Ascending aorta (tissue), 2 donors: ENCODE measurements around the gene GPR89B. TPM values are rescaled to one million over a fixed set of nuclear protein-coding genes. Genes with fewer than 3 reads are reported as not detected.
"Not testable (repeated sequence)": the region's sequence is repeated elsewhere in the genome, so short reads cannot be mapped to it uniquely, and the experiment has no call there.

Source experiments
- DNase-seq, 2 donors: peaks; one replicate each; pipeline ENCODE4 v3.0.0-alpha.2; 2019; ENCODE audit warnings: low spot score in 2 of 2
- H3K27ac ChIP-seq, 2 donors: fragments of 200-600 bp; sonication (generic); one replicate each; pipeline ENCODE4 v1.5.1; 2016 to 2017; ENCODE audit warnings: mild to moderate bottlenecking in 1 of 2
- H3K27me3 ChIP-seq: fragments of 200-600 bp; sonication (generic); one replicate; pipeline ENCODE4 v1.5.1; 2017
- H3K36me3 ChIP-seq, 2 donors: fragments of 200-600 bp; sonication (generic); one replicate each; pipeline ENCODE4 v1.5.1; 2016
- H3K4me1 ChIP-seq, 2 donors: fragments of 200-600 bp; sonication (generic); one replicate each; pipeline ENCODE4 v1.5.1; 2016 to 2017; ENCODE audit warnings: mild to moderate bottlenecking in 1 of 2
- H3K4me3 ChIP-seq, 2 donors: fragments of 200-600 bp; sonication (generic); one replicate each; pipeline ENCODE4 v1.5.1; 2016 to 2017; ENCODE audit warnings: mild to moderate bottlenecking in 1 of 2
- H3K9me3 ChIP-seq, 2 donors: fragments of 200-600 bp; sonication (generic); one replicate each; pipeline ENCODE4 v1.5.1; 2016
- intact Hi-C: fragments of 100-400 bp; cut with DNase I; formaldehyde crosslinking; loops from one replicate; pipeline ENCODE4 v1.15.1; 2023
- total RNA-seq: library from RNA; depleted of rRNA; stranded (reverse); fragments of >200 nt; gene quantifications from one replicate; pipeline ENCODE4 v1.1.0, GENCODE V29; 2016

GPR89B gene
- total RNA-seq, 1 donor from 2014 or later = 2.9 TPM

DNA sequence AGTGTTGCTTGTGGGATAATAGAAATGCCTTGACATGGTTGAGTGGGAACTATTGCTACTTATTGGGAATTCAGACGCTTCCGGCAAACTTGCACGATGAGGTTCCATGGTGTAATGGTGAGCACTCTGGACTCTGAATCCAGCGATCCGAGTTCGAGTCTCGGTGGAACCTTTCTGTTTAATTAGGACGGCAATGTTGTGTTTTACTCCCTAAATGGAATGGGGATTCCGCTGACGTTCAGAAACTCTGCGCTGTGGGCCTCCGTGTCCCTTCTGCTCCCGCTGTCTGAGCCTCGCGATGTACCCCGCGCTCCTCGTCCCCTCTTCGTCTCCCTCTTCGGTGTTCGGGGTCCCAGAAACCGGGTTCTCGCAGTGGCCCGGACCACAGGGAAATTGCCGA is 104.5 kb downstream of the GPR89B start:
- H3K27me3 ChIP-seq, H3K27ac ChIP-seq, H3K4me1 ChIP-seq, H3K4me3 ChIP-seq, DNase-seq, H3K9me3 ChIP-seq, intact Hi-C loops, H3K36me3 ChIP-seq: not testable (repeated sequence)

DNA sequence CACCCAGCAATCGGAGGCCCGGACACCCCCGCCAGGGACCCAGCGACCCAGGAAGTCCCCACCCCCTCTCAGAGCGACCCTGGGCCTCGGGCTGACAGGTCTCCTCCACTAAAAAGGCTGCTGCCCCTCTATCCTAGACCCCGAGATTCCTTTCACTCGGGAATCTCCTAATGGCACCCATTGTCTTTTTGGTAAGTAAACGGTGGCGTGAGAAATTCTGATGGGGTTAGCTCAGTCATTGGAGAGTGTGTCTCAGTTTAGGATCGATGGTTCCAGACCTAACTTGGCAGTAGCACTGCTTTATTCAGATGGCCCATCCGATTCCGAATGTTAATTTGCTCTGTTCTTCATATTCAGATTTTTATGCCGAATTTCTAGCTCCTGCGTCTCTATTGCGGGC is 104.9 kb downstream of the GPR89B start:
- intact Hi-C loops, H3K4me1 ChIP-seq, H3K36me3 ChIP-seq, DNase-seq, H3K9me3 ChIP-seq, H3K27me3 ChIP-seq: not testable (repeated sequence)
- Histone ChIP-seq H3K4me3 (peak overlapping the region in 1 of 2 donors; percentile 56), H3K27ac (peak overlapping the region in 1 of 2 donors; percentile 37)

DNA sequence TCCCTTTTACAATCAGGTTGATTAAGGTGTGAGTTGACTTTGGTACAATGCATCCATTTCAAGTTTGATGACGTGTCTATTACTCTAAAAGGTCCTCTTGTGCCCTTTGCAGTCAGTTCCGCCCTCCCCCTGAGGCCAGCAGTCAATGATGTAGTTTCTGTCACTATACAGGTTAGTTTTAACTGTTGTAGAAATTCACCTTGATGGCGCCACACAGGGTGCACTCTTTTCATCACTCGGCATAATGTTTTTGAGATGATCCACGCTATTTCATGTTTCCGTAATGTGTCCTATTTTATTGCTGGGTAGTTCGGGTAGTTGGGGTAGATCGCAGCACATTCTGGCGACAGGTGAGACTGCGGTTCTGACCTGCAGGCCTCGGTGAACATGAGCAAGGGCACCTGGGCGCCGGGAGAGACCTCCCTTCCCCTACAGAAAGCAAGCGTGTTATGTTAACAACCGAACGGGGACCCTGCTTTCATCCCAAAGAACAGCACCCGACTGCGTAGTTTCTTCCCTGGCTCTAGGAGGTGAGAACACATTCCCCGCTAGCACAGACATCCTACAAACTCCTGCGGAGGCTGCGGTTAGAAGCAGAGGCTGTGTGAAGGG is 109.7 kb downstream of the GPR89B start:
- intact Hi-C loops, H3K9me3 ChIP-seq, DNase-seq, H3K27me3 ChIP-seq, H3K36me3 ChIP-seq, H3K4me1 ChIP-seq: not testable (repeated sequence)
- Histone ChIP-seq H3K27ac (peak overlapping the region in 1 of 2 donors; percentile 72), H3K4me3 (peak overlapping the region; percentile 23 to 68)

DNA sequence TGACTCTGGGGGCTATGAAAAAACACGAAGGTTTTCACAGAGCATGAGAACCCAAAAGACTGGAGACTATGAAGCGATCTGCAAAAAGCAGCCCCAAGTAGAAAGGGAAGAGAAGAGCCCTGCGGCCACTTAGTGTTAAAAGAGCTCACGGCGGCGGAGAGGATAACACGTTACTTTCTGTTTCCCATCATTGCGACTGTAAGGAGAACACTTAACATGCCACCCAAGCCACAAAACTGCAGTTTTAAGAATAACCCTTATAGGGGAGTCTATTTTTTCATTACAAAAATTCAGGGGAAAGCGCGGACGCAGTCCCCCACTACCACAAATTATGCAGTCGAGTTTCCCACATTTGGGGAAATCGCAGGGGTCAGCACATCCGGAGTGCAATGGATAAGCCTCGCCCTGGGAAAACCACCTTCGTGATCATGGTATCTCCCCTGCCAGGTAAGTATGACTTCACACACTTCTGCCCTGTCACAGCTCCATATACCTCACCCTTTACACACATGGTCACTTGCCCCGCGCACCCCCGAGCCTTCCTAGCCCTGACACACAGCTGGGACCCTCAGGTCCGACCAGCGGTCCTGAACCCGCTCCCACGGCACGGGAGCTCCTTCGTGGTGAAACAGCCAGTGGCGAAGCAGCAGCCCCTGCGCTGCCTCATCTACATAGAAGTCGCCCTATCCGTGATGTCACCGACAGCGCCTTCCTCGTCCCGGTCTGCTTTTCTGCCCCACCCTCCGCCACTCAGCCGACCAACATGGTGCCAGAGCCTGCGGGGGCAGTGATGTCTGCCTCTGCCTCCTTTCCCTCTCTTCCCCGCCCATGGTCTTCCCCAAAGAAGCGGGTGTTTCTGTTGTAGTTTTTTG is 110.5 kb downstream of the GPR89B start:
- DNase-seq = peak in 1 of 2 donors; percentile 72

More for the DNA sequence above, 110.5 kb downstream of the GPR89B start:
- peak overlapping the region; percentile 23 to 68 for H3K4me3 ChIP-seq
- H3K4me1 ChIP-seq, intact Hi-C loops, H3K36me3 ChIP-seq, H3K9me3 ChIP-seq, H3K27me3 ChIP-seq: not testable (repeated sequence)
- H3K27ac ChIP-seq = peak overlapping the region; percentile 69 to 75

Other genes starting within 250 kb of the GPR89B start
- 49.7 TPM for gene GJA5, start 167.8 kb upstream of the GPR89B start, total RNA-seq
- not detected for gene GJA8, start 25.6 kb upstream of the GPR89B start, total RNA-seq
- gene NBPF11, start 223.9 kb downstream of the GPR89B start, total RNA-seq = 13.8 TPM